ENCODE data around the gene SEC14L1.
A peak's percentile ranks its signal among the peaks of the same experiment; 100 is the strongest.
"Not testable (repeated sequence)": the region's sequence is repeated elsewhere in the genome, so short reads cannot be mapped to it uniquely, and the experiment has no call there.

The SEC14L1 gene

GRCh38 chr17:77245162-77245926 lies 104.6 kb downstream of the SEC14L1 start:
- DNase-seq, result no peak

GRCh38 chr17:77246110-77247047 lies 105.6 kb downstream of the SEC14L1 start:
- DNase-seq, result no peak

GRCh38 chr17:77247048-77247541 lies 106.3 kb downstream of the SEC14L1 start:
- DNase-seq, result peak; percentile 57

- no peak for DNase-seq
Measured at GRCh38 chr17:77247609-77248008, 106.8 kb downstream of the SEC14L1 start.

GRCh38 chr17:77248216-77249114 lies 107.7 kb downstream of the SEC14L1 start:
- no peak for DNase-seq

GRCh38 chr17:77251622-77252183 lies 110.9 kb downstream of the SEC14L1 start:
- no peak for DNase-seq

GRCh38 chr17:77252306-77252705 lies 111.5 kb downstream of the SEC14L1 start:
- DNase-seq, result not testable (repeated sequence)

GRCh38 chr17:77253611-77254051 lies 112.9 kb downstream of the SEC14L1 start:
- peak; percentile 74 for DNase-seq

- peak; percentile 81 for DNase-seq
Measured at GRCh38 chr17:77254951-77255825, 114.4 kb downstream of the SEC14L1 start.

GRCh38 chr17:77255970-77256369 lies 115.2 kb downstream of the SEC14L1 start:
- not testable (repeated sequence) for DNase-seq

- no peak for DNase-seq
Measured at GRCh38 chr17:77256710-77257109, 115.9 kb downstream of the SEC14L1 start.

- DNase-seq, result no peak
Measured at GRCh38 chr17:77257169-77257568, 116.4 kb downstream of the SEC14L1 start.

GRCh38 chr17:77257596-77258458 lies 117.1 kb downstream of the SEC14L1 start:
- DNase-seq, result no peak

- DNase-seq, result no peak
Measured at GRCh38 chr17:77258638-77259037, 117.9 kb downstream of the SEC14L1 start.

GRCh38 chr17:77264617-77265230 lies 124.0 kb downstream of the SEC14L1 start:
- no peak for DNase-seq

- no peak for DNase-seq
Measured at GRCh38 chr17:77266213-77266612, 125.4 kb downstream of the SEC14L1 start.
